Measurements from ENCODE around the gene MSI2.
"Not testable (repeated sequence)": the region's sequence is repeated elsewhere in the genome, so short reads cannot be mapped to it uniquely, and the experiment has no call there.

MSI2 gene

GRCh38 chr17:57609125-57609877, 353.0 kb downstream of the MSI2 start:
- no peak for DNase-seq

GRCh38 chr17:57609878-57610270, 353.6 kb downstream of the MSI2 start:
- DNase-seq = no peak

- peak; percentile 76 for DNase-seq
Measured at GRCh38 chr17:57612202-57613071, 356.1 kb downstream of the MSI2 start.

- no peak for DNase-seq
Measured at GRCh38 chr17:57614742-57615141, 358.4 kb downstream of the MSI2 start.

GRCh38 chr17:57615836-57616757, 359.8 kb downstream of the MSI2 start:
- no peak for DNase-seq

DNA sequence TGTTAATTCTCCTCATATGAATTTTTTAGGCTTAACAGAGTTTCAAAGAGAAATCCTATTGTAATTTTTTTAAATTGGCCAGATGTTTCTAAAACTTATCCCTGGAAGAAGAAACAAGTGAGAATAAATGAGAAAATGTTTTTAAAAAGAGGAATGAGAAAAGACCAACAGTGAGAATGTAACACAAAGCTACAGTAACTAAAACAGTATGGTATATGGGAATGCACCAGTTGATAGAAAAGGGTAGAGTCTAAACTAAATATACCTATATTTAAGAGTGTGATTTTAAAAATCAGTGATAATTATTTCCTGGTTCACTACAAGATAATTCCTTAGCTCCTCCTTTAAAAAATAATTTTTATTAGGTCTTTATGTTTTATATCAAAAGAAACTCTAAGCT, 360.9 kb downstream of the MSI2 start:
- no peak for DNase-seq

DNA sequence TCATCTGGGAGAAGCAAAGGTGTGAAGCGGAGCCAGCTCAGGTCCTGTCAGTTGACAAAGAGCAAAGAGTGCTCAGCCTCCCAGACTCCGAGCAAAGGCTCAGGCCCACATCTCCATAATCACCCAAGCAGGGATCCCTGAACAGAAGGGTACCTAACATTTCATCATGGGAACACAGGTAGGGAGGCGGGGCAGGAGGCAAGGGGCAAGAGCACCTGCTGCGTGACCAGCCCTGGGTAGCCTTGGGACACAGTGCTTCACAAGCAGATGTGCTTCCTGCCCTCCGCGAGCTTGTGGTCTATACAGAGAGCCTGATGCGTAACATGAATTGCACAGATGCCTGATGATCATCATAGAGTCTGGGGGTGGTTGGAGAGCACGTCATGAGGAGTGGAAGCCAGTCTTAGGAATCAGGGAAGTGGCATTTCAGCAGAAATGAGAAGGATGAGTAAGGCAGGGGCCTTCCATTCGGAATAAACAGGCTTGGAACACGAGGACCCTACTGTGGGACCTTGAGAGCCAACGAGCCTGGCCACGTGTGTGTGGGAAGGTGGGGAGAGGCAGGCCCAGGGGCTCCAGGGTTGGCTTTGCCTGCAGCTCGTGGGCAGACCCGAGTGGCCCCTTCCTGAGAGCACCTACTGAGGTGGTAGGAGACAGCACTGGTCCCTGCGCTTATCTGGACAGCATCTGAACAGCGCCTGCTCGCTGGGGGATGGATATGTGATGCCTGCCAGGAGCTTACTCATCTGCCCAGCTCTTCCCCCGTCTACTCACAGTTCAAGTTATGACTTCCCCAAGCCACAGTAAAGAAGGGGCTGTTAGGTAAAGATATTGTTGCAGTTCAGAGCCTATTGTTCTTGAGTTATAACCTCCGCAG, 363.0 kb downstream of the MSI2 start:
- DNase-seq = no peak

GRCh38 chr17:57620576-57620975, 364.3 kb downstream of the MSI2 start:
- no peak for DNase-seq

DNA sequence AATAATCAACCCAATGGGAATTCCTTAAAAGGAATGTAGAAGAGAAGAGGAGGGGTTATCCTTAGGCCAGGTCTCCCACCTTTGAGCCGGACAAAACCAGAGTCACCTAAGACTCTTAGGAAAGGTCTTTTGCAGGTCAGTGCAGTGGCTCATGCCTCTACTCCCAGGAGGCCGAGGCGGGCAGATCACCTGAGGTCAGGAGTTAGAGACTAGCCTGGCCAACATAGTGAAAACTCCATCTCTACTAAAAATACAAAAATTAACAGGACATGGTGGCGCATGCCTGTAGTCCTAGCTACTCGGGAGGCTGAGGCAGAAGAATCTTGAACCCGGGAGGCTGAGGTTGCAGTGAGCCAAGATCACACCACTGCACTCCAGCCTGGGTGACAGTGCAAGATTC, 365.5 kb downstream of the MSI2 start:
- not testable (repeated sequence) for DNase-seq

DNA sequence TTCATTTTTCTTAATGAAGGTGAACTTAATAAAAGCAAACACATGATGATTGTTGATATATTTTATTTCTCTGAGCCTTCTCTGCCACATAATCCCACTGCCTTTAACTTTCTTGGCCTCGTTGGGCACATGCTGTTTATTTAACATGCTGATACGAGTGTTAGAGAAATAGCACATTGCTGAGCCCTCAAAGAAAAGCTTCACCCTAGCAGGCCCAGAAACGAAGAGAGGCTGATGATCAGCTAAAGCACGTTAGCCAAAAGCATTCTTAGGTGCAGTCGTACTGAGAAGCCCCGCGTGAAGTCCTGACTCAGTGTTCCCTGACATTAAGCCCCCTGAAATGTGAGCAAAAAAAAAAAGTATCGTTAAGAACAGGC, 366.0 kb downstream of the MSI2 start:
- DNase-seq = no peak

- no peak for DNase-seq
Measured at GRCh38 chr17:57622683-57623433, 366.5 kb downstream of the MSI2 start.

- no peak for DNase-seq
Measured at GRCh38 chr17:57623620-57624019, 367.3 kb downstream of the MSI2 start.

GRCh38 chr17:57624386-57624785, 368.1 kb downstream of the MSI2 start:
- no peak for DNase-seq

- no peak for DNase-seq
Measured at GRCh38 chr17:57625511-57625910, 369.2 kb downstream of the MSI2 start.

DNA sequence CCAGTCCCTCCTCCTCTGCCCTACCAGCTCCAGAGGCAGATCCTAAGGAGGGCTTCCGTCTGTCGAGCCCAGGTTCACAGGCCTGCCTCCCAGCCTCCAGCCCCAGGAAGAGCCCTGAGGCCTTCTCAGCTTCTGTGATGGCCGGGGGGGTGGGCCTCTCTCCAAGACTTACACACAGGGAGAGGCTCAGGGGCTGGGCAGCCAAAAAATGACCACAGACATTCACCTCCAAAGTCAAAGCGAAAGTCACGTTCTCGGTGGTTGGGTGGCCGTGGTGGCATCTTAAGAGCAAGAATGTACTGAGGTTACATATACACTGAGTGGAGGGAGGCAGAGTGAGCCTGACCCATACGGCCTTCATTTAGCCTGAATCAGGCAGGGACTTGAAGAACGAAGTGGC, 369.6 kb downstream of the MSI2 start:
- no peak for DNase-seq

DNA sequence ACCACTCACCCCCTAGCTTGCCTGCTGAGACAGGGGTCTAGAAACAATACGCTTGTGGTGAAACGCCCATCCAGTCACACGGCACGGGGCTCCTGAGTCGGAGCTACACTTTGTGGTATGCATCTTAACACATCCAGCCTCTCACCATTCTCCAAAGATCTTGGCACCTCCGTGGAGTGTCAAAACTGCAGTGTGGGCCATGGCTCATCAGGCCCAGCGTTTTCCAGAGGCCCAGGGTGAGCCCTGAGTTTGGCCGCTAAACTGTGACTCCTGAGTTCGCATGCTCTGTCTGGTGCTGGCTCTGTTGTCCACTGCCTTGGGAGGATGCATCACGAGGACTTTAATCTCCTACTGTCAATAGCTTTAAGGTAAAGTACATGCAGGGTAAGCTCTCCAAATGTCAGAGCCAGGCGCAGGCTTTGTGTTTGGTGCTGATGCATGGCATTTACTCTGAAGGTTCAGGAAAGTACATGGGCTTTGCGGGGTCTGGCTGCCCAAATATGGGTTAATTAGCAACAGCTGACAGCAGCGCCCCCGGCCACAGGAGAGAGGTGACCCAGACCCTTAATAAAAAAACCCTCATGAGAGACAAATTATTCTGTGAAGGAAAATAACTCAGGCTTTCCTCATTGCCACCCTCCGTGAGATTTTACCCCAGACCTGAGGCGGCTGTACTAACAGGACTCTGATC, 370.3 kb downstream of the MSI2 start:
- DNase-seq = no peak

GRCh38 chr17:57627591-57627990, 371.3 kb downstream of the MSI2 start:
- no peak for DNase-seq

DNA sequence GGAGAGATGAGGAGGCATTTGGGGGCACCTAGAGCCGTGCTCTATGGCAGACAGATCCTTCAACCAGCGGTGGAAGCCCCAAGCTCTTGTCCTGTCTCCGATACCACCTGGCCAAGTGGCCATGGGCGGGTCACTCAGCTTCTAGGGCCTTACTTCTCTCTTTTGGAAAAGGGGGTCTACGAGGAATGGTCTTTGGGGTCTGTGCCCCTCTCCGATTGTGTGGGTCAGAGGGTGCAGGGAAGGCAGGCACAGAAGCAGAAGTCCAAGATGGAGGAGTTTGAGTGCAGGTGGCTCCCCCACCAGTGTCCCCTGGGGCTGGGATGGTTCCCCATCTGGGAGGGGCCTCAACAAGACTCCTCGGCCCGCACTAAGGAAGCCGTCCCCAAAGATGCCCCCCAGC, 372.1 kb downstream of the MSI2 start:
- no peak for DNase-seq

GRCh38 chr17:57629470-57629869, 373.1 kb downstream of the MSI2 start:
- no peak for DNase-seq

DNA sequence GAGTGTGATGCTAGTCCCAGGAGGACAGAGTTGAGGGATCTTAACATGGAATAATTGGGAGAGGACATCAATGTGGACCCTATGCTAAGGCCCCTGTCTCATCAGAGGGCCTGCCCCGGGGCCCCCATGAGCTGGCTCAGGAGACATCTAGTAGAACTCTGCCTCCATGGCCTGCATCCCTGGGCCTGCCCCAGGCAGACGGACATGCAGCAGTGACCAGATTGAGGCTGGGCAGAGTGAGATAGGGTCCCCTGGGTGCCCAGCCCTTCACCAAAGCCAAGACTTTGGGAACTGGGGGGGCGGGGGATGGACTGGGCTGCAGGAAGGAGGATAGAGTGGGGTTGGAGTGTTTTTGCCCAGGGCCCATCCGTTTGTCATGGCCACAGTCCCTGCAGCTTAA, 373.6 kb downstream of the MSI2 start:
- no peak for DNase-seq

DNA sequence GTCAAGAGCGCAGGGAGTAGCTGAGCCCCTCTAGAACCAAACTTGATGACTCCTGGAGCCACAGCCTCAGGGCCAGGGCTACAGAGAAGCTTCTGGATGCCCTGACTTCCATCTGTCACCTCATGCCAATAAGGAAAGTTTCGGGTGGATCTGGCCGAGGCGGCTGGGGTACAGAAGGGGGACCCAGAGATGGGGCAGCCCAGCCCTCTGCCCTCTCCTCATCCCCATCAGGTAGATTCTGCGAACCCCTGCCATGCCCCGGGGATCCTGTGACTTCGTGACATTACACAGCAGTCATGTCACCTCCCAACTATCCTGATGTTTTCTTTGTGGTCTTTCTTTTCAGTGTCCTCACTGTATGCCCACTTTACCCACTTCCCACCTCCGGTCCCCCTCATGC, 374.4 kb downstream of the MSI2 start:
- no peak for DNase-seq
